ENCODE data around the gene GRB10.

- TF ChIP-seq, protein P1, sequence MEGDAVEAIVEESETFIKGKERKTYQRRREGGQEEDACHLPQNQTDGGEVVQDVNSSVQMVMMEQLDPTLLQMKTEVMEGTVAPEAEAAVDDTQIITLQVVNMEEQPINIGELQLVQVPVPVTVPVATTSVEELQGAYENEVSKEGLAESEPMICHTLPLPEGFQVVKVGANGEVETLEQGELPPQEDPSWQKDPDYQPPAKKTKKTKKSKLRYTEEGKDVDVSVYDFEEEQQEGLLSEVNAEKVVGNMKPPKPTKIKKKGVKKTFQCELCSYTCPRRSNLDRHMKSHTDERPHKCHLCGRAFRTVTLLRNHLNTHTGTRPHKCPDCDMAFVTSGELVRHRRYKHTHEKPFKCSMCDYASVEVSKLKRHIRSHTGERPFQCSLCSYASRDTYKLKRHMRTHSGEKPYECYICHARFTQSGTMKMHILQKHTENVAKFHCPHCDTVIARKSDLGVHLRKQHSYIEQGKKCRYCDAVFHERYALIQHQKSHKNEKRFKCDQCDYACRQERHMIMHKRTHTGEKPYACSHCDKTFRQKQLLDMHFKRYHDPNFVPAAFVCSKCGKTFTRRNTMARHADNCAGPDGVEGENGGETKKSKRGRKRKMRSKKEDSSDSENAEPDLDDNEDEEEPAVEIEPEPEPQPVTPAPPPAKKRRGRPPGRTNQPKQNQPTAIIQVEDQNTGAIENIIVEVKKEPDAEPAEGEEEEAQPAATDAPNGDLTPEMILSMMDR (IDR thresholded peaks at IDR 0.05): no peak
- TF ChIP-seq SMC3 (IDR thresholded peaks at IDR 0.05) (no peak), E2F6 (IDR thresholded peaks at IDR 0.05; ENCODE audit: borderline replicate concordance, low read depth) (no peak), MAFK (IDR thresholded peaks at IDR 0.05; ENCODE audit: partially characterized antibody) (no peak), REST (IDR thresholded peaks at IDR 0.05) (no peak), CBX2 (IDR thresholded peaks at IDR 0.05; ENCODE audit: borderline replicate concordance, low read depth) (no peak), NFE2L2 (conservative IDR thresholded peaks at IDR 0.05; ENCODE audit: low read length) (no peak), POLR2A (IDR thresholded peaks at IDR 0.05; ENCODE audit: low read length) (no peak), HOXB5 (CRISPR knock-in tag; IDR thresholded peaks at IDR 0.05) (no peak), BHLHE40 (IDR thresholded peaks at IDR 0.05; ENCODE audit: low read depth, low read length) (no peak), POLR2AphosphoS2 (conservative IDR thresholded peaks at IDR 0.05; ENCODE audit: low read length) (no peak), RAD21 (conservative IDR thresholded peaks at IDR 0.05 in 1 of 2, IDR thresholded peaks at IDR 0.05 in 1 of 2) (no peak), JUN (IDR thresholded peaks at IDR 0.05) (no peak)
- TF ChIP-seq, protein P2, sequence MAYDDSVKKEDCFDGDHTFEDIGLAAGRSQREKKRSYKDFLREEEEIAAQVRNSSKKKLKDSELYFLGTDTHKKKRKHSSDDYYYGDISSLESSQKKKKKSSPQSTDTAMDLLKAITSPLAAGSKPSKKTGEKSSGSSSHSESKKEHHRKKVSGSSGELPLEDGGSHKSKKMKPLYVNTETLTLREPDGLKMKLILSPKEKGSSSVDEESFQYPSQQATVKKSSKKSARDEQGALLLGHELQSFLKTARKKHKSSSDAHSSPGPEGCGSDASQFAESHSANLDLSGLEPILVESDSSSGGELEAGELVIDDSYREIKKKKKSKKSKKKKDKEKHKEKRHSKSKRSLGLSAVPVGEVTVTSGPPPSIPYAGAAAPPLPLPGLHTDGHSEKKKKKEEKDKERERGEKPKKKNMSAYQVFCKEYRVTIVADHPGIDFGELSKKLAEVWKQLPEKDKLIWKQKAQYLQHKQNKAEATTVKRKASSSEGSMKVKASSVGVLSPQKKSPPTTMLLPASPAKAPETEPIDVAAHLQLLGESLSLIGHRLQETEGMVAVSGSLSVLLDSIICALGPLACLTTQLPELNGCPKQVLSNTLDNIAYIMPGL (CRISPR knock-in tag; IDR thresholded peaks at IDR 0.05; ENCODE audit: borderline replicate concordance): no peak
These were observed 179.4 kb downstream of the GRB10 start for GRCh38 chr7:50603287-50603686.

Data from A549 (cell line).